A673 (cell line): ENCODE results near the gene CLSTN2. TPM values are rescaled to one million over a fixed set of nuclear protein-coding genes. Genes with fewer than 3 reads are reported as not detected.

Source experiments
- BruUV-seq: library from RNA; stranded (reverse); fragments of 400-500 nt; replicated peaks from 2 replicates; lab custom pipeline; 2021; lab: Mats Ljungman, UMichigan
- CTCF ChIA-PET: fragments of 300-600 bp; sonication (Branson Sonifier 250); formaldehyde crosslinking; loops from one replicate; lab custom pipeline; 2022; ENCODE audit warnings: antibody characterized with exemption; lab: Charles Lee
- POLR2A ChIA-PET: fragments of 300-600 bp; sonication (Branson Sonifier 250); formaldehyde crosslinking; loops from one replicate; lab custom pipeline; 2022; ENCODE audit warnings: antibody characterized with exemption; ENCODE audit not compliant: low non-redundant PET; lab: Charles Lee
- DNase-seq: peaks from one replicate; pipeline ENCODE4 v3.0.0-alpha.2; 2015; ENCODE audit warnings: low spot score
- H3K27ac ChIP-seq: fragments of 200-600 bp; sonication (generic); 2 replicates; pipeline ENCODE4 v1.5.1; 2016; ENCODE audit warnings: mixed run types, low read depth, mild to moderate bottlenecking, mixed read lengths, antibody characterized with exemption, low read length; ENCODE audit not compliant: poor library complexity, severe bottlenecking
- H3K27me3 ChIP-seq: fragments of 200-600 bp; sonication (generic); replicated peaks from 2 replicates; pipeline ENCODE4 v1.6.1; 2017; ENCODE audit warnings: mixed run types, low read depth, mild to moderate bottlenecking, mixed read lengths, antibody characterized with exemption, low read length; ENCODE audit not compliant: insufficient read depth, poor library complexity
- H3K36me3 ChIP-seq: fragments of 200-600 bp; sonication (generic); 2 replicates; pipeline ENCODE4 v1.6.1; 2016; ENCODE audit warnings: mixed run types, mild to moderate bottlenecking, mixed read lengths, antibody characterized with exemption, low read length; ENCODE audit not compliant: insufficient read depth, poor library complexity, severe bottlenecking
- H3K4me1 ChIP-seq: fragments of 200-600 bp; sonication (generic); 2 replicates; pipeline ENCODE4 v1.6.1; 2017; ENCODE audit warnings: mixed run types, mild to moderate bottlenecking, mixed read lengths, antibody characterized with exemption, low read length; ENCODE audit not compliant: insufficient read depth, poor library complexity, severe bottlenecking
- H3K4me3 ChIP-seq: fragments of 200-600 bp; sonication (generic); 2 replicates; pipeline ENCODE4 v1.5.1; 2016; ENCODE audit warnings: low read depth, mixed run types, mild to moderate bottlenecking, mixed read lengths, low read length; ENCODE audit not compliant: poor library complexity, severe bottlenecking
- H3K9me3 ChIP-seq: fragments of 200-600 bp; sonication (generic); 2 replicates; pipeline ENCODE4 v1.6.1; 2016; ENCODE audit warnings: mixed run types, low read depth, mild to moderate bottlenecking, mixed read lengths, antibody characterized with exemption, low read length; ENCODE audit not compliant: poor library complexity, severe bottlenecking
- EZH2 ChIP-seq: fragments of 200-600 bp; sonication (generic); IDR thresholded peaks from 2 replicates; pipeline ENCODE4 v1.6.1; 2017; ENCODE audit warnings: borderline replicate concordance, low read depth, mild to moderate bottlenecking, mixed read lengths, antibody characterized with exemption, low read length; ENCODE audit not compliant: poor library complexity, severe bottlenecking
- intact Hi-C: fragments of 100-400 bp; cut with micrococcal nuclease; formaldehyde crosslinking; loops from one replicate; pipeline ENCODE4 v1.10.0; 2022; ENCODE audit not compliant: unreplicated experiment
- total RNA-seq: library from RNA; stranded (reverse); gene quantifications from 2 replicates; pipeline ENCODE4 v1.2.3, GENCODE V29; 2021
- TF ChIP-seq, protein P1 (sequence below): fragments of 300-800, 200-600 bp; sonication (generic); conservative IDR thresholded peaks from 2 replicates; pipeline ENCODE4 v1.5.1; 2017; ENCODE audit warnings: low read depth, mild to moderate bottlenecking, antibody characterized with exemption, low read length, moderate library complexity, mixed read lengths

CLSTN2 gene
- total RNA-seq, 1 experiment from 2014 or later, result 50.7 TPM

DNA sequence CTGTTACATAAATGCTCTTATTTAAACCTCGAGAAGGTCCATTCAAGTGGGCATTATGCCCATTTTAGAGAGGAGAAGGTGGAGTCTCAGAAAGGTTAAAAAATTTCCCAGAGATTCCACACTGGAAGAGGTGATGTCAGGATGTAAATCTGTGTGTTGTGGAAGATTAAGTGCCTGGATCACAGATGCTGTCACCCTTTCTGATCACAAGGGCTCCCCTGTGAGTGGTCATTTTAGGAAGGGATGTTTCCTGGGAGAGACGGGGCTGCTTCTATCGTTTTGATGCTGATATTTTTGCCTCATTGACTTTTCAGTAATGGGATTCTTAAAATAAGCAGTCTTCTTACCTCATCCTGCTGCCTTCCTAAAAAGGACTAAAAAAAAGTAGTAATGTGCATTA lies 132.5 kb downstream of the CLSTN2 start:
- intact Hi-C loops, result no loop called here
- no peak for TF ChIP-seq EZH2
- TF ChIP-seq, protein P1, sequence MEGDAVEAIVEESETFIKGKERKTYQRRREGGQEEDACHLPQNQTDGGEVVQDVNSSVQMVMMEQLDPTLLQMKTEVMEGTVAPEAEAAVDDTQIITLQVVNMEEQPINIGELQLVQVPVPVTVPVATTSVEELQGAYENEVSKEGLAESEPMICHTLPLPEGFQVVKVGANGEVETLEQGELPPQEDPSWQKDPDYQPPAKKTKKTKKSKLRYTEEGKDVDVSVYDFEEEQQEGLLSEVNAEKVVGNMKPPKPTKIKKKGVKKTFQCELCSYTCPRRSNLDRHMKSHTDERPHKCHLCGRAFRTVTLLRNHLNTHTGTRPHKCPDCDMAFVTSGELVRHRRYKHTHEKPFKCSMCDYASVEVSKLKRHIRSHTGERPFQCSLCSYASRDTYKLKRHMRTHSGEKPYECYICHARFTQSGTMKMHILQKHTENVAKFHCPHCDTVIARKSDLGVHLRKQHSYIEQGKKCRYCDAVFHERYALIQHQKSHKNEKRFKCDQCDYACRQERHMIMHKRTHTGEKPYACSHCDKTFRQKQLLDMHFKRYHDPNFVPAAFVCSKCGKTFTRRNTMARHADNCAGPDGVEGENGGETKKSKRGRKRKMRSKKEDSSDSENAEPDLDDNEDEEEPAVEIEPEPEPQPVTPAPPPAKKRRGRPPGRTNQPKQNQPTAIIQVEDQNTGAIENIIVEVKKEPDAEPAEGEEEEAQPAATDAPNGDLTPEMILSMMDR, result no peak

DNA sequence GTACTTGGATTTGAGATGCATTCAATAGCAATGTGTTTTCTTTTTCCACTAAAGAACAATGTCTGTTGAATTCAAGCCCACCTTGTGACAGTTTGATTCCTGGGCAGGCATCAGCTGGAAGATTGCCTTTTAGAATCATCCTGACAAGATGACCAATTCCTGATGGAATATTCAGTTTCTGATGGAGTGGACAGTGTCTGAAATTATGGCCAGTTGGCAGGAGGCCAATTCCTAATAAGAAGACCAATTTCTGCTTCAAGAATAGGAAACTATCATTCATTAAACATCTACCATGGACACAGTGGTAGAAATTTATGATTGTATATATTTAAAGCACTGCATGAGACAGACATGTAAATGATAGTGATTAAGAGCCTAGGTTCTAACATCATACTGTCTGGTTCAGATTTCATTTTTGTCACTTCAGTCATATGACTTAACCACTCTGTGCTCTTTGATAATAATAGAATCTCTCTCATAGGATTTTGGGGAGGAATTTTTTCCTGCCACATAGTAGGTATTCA lies 133.6 kb downstream of the CLSTN2 start:
- Histone ChIP-seq H3K4me3 (no peak overlapping the region), H3K27ac (no peak overlapping the region), H3K9me3 (no peaks in the 10 kb centered on the region), H3K4me1 (no peaks in the 10 kb centered on the region), H3K27me3 (no peaks in the 10 kb centered on the region), H3K36me3 (no peaks in the 10 kb centered on the region)
- intact Hi-C loops, result no loop called here
- ChIA-PET POLR2A (no interaction called here), CTCF (no interaction called here)
- no peak for DNase-seq
- no peak for TF ChIP-seq EZH2
- TF ChIP-seq, protein P1, result no peak
- BruUV-seq, result no TSS peak

More for the DNA sequence above, 132.5 kb downstream of the CLSTN2 start:
- no peaks in the 10 kb centered on the region for H3K27me3 ChIP-seq
- H3K27ac ChIP-seq, result no peak overlapping the region
- no peak overlapping the region for H3K4me3 ChIP-seq
- ChIA-PET POLR2A (no interaction called here), CTCF (no interaction called here)
- H3K4me1 ChIP-seq, result no peaks in the 10 kb centered on the region
- BruUV-seq, result no TSS peak
- no peak for DNase-seq
- H3K9me3 ChIP-seq, result no peaks in the 10 kb centered on the region
- H3K36me3 ChIP-seq, result no peaks in the 10 kb centered on the region

DNA sequence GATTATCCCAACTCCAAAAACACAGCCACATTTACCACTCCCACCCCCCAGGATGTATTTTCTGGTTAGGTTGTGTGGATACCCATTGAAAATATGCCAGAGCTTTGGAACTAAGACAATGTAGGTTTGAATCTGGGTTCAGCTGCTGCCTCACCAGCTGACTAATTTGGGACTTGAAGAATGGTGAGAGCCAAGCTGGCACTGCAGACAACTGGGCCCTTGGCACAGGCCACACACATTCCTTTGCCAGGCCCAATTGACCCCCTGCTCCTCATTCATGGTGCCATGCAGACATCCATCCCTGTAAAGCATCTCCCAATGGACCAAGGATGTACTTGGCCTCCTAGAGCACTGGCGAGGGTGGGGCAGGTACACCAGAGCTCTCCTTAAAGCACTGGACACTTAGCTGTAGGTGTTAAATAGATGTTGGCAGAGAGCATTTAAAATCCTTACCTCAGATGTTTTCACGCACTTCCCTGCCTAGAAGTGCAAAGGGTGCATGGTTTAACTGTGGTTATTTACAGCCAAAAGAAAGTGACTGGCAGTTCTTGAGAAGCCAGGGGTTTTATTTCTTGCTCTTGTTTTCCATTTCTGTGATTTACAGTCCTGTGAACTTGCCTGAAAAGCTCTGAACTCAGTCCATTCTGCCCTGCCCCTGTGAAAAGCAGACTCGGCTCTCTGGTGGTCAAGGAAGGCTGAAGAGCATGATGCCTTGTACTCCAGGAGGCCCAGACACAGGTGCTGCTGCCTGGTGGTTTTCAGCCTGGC lies 138.5 kb downstream of the CLSTN2 start:
- Histone ChIP-seq H3K27ac (no peak overlapping the region), H3K4me1 (no peaks in the 10 kb centered on the region), H3K9me3 (no peaks in the 10 kb centered on the region), H3K27me3 (no peaks in the 10 kb centered on the region), H3K36me3 (no peaks in the 10 kb centered on the region), H3K4me3 (no peak overlapping the region)
- ChIA-PET CTCF (no interaction called here), POLR2A (no interaction called here)
- intact Hi-C loops, result no loop called here
- TF ChIP-seq, protein P1, result no peak
- no peak for DNase-seq
- BruUV-seq, result no TSS peak
